Smooth muscle cell (in vitro differentiated cells): Measurements from ENCODE around the gene PCK1. TPM values are rescaled to one million over a fixed set of nuclear protein-coding genes. Genes with fewer than 3 reads are reported as not detected.

ENCODE experiments used
- DNase-seq: peaks from one replicate; lab custom pipeline; 2025; ENCODE audit not compliant: unreplicated experiment; lab: John Stamatoyannopoulos, UW
- H2AFZ ChIP-seq: fragments of 200-600 bp; sonication (generic); 2 replicates; pipeline ENCODE4 v1.6.0; 2016; ENCODE audit warnings: antibody characterized with exemption, low read depth, mild to moderate bottlenecking
- H3F3A ChIP-seq: fragments of 200-600 bp; sonication (generic); 2 replicates; pipeline ENCODE4 v1.6.0; 2017; ENCODE audit warnings: antibody characterized with exemption, low read depth
- H3K27ac ChIP-seq: fragments of 200-600 bp; sonication (generic); 2 replicates; pipeline ENCODE4 v1.5.1; 2016; ENCODE audit warnings: low read depth, mild to moderate bottlenecking
- H3K27me3 ChIP-seq: fragments of 200-600 bp; sonication (generic); 2 replicates; pipeline ENCODE4 v1.6.1; 2016; ENCODE audit warnings: low read depth, mild to moderate bottlenecking
- H3K36me3 ChIP-seq: fragments of 200-600 bp; sonication (generic); 2 replicates; pipeline ENCODE4 v1.5.1; 2016; ENCODE audit warnings: low read depth
- H3K4me1 ChIP-seq: fragments of 200-600 bp; sonication (generic); 2 replicates; pipeline ENCODE4 v1.5.1; 2016; ENCODE audit warnings: low read depth
- H3K4me2 ChIP-seq: fragments of 200-600 bp; sonication (generic); 2 replicates; pipeline ENCODE4 v1.6.0; 2016; ENCODE audit warnings: mild to moderate bottlenecking
- H3K4me3 ChIP-seq: fragments of 200-600 bp; sonication (generic); 2 replicates; pipeline ENCODE4 v1.5.1; 2016; ENCODE audit warnings: mild to moderate bottlenecking
- H3K79me2 ChIP-seq: fragments of 200-600 bp; sonication (generic); 2 replicates; pipeline ENCODE4 v1.6.0; 2016; ENCODE audit warnings: low read depth, mild to moderate bottlenecking
- H3K9ac ChIP-seq: fragments of 200-600 bp; sonication (generic); 2 replicates; pipeline ENCODE4 v1.6.0; 2016; ENCODE audit warnings: low read depth
- H3K9me3 ChIP-seq: fragments of 200-600 bp; sonication (generic); replicated peaks from 2 replicates; pipeline ENCODE4 v1.5.1; 2016; ENCODE audit warnings: low read depth
- H4K20me1 ChIP-seq: fragments of 200-600 bp; sonication (generic); 2 replicates; pipeline ENCODE4 v1.6.0; 2016; ENCODE audit warnings: low read depth
- WGBS: methylation state at CpG from one replicate; pipeline ENCODE4 v1.1.7; 2016; ENCODE audit warnings: low lambda C conversion rate; 5-methylcytosine and 5-hydroxymethylcytosine counted together
- polyA plus RNA-seq: library from polyadenylated mRNA; unstranded; fragments of >200 nt; fragmentation: Nextera tagmentation; extraction: Ambion mirVana; gene quantifications from 2 replicates; pipeline ENCODE4 v1.2.1, GENCODE V29; 2016
- total RNA-seq: library from RNA; depleted of rRNA; stranded (reverse); fragments of >200 nt; gene quantifications from 2 replicates; pipeline ENCODE4 v1.2.3, GENCODE V29; 2014
- TF ChIP-seq, protein P1 (sequence below): fragments of 200-600 bp; sonication (generic); IDR thresholded peaks from 2 replicates; pipeline ENCODE4 v1.5.1; 2017; ENCODE audit warnings: borderline replicate concordance, mild to moderate bottlenecking, antibody characterized with exemption; ENCODE audit not compliant: insufficient read depth, poor library complexity, severe bottlenecking

The PCK1 gene
- total and polyA plus RNA-seq, 2 experiments from 2014 or later = not detected

DNA sequence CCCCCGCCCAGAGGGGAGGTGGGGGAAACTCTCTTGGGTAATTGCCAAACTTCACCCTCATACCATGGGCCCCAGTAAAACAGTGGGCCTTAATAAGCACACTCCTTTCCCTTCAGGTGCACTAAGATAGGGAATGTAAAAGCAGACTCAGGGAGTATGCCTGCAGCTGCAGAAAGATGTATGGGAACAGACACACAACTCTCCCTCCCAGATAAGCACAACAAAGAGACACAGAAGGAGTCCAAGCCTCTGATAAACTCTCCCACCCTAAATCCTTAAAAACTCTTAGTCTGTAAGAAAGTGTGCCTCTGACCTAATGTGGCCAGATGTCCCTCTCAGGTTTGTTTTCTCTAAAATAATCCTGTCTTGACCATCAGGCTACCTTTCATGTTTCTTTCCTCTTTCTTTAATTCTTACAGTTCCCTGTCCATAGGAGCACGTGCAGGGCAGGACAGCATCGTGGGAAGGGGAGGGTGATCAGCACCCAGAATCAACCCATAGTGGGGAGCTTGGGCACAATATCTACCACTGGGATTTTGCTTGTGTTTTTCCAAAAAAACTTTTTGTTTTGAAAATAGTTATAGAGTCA is 24.7 kb upstream of the PCK1 start:
- H3K79me2 ChIP-seq = no peaks in the 10 kb centered on the region
- no peaks in the 10 kb centered on the region for H3F3A ChIP-seq
- H3K9ac ChIP-seq = no peak overlapping the region
- no peaks in the 10 kb centered on the region for H3K27me3 ChIP-seq
- WGBS = 82% methylated on average over 3 of the region's 3 CpGs
- no peaks in the 10 kb centered on the region for H3K36me3 ChIP-seq
- DNase-seq = no peak
- no peak overlapping the region for H3K4me3 ChIP-seq
- H2AFZ ChIP-seq = no peak overlapping the region
- H3K4me1 ChIP-seq = peaks cover 4% of the 10 kb centered on the region
- H3K4me2 ChIP-seq = no peak overlapping the region
- H3K9me3 ChIP-seq = no peaks in the 10 kb centered on the region
- no peaks in the 10 kb centered on the region for H4K20me1 ChIP-seq
- TF ChIP-seq, protein P1, sequence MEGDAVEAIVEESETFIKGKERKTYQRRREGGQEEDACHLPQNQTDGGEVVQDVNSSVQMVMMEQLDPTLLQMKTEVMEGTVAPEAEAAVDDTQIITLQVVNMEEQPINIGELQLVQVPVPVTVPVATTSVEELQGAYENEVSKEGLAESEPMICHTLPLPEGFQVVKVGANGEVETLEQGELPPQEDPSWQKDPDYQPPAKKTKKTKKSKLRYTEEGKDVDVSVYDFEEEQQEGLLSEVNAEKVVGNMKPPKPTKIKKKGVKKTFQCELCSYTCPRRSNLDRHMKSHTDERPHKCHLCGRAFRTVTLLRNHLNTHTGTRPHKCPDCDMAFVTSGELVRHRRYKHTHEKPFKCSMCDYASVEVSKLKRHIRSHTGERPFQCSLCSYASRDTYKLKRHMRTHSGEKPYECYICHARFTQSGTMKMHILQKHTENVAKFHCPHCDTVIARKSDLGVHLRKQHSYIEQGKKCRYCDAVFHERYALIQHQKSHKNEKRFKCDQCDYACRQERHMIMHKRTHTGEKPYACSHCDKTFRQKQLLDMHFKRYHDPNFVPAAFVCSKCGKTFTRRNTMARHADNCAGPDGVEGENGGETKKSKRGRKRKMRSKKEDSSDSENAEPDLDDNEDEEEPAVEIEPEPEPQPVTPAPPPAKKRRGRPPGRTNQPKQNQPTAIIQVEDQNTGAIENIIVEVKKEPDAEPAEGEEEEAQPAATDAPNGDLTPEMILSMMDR = no peak
- H3K27ac ChIP-seq = no peak overlapping the region

DNA sequence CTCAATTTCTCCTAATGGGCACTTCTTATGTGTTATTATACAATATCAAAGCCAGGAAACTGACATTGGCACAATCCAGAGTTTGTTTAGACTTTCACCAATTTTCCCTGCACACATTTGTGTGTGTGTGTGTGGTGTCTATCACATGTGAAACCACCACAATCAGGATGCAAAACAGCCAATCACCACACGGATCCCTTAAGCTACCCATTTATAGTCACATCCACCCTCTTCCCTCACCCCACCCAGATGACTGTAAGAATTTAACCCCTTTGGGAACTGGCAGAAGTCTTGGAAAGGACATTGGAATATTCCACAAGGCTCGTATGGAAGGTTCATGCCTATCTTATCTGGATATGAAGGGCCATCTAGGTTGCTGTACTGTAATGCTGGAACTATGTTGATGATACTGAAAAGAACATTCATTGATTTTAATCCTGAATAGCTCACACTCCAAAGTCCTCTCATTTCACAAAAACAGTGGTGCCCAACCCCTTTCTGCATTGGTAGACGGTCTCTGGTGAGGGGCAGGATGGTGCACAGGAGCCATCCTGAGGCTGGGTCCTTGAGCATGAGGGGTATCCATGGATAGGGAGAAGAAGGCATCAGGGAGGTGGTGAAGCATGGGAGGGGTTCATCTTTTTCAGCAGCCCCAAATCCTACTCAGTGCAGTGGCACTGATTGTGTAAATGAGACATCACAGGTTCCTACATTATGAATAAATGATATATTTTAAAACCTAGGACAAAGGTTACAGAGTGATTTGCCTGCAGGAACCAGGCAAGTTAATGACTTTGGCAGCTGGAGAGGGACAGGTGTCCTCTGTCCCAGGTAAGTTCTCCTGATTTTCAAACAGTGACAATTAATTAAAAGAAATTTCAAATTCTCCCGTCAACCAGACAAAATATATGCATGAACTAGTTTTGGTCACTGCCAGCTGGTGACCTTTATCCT is 23.9 kb upstream of the PCK1 start:
- Histone ChIP-seq H3K27me3 (no peaks in the 10 kb centered on the region), H3K9me3 (no peaks in the 10 kb centered on the region), H3K4me2 (no peak overlapping the region), H3K27ac (no peak overlapping the region), H3K79me2 (no peaks in the 10 kb centered on the region), H3K9ac (no peak overlapping the region), H4K20me1 (no peaks in the 10 kb centered on the region), H2AFZ (no peak overlapping the region), H3F3A (no peaks in the 10 kb centered on the region), H3K4me1 (peaks cover 5% of the 10 kb centered on the region), H3K4me3 (no peak overlapping the region), H3K36me3 (no peaks in the 10 kb centered on the region)
- 66% methylated on average over 4 of the region's 4 CpGs for WGBS
- TF ChIP-seq, protein P1 = no peak
- DNase-seq = no peak

DNA sequence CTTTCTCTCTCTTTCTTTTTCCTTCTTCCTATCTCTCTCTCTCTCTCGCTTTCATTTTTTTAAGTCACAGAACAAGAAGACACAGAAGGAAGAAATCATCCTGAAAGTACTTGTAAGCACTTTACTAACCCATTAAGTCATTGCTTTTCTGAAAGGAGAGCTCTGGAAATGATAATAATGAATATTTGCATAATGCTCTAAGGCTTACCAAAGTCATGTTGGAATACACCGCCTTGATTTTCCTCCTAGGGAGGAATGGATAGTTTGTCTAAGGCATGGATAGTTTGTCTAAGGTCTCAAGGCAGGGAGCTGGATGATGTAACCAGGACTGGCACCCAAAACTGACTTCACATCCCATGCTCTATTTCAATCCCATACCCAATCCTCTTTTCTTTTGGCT is 23.1 kb upstream of the PCK1 start:
- DNase-seq = no peak
- H3K27me3 ChIP-seq = no peaks in the 10 kb centered on the region
- WGBS = 93% methylated on average over 2 of the region's 2 CpGs

More for the DNA sequence above, 23.1 kb upstream of the PCK1 start:
- H3K9ac ChIP-seq = no peak overlapping the region
- peaks cover 5% of the 10 kb centered on the region for H3K4me1 ChIP-seq
- no peaks in the 10 kb centered on the region for H3K9me3 ChIP-seq
- H3K27ac ChIP-seq = no peak overlapping the region
- no peaks in the 10 kb centered on the region for H3K36me3 ChIP-seq
- H3K79me2 ChIP-seq = no peaks in the 10 kb centered on the region
- no peak overlapping the region for H3K4me2 ChIP-seq
- TF ChIP-seq, protein P1 = no peak
- no peak overlapping the region for H3K4me3 ChIP-seq
- H2AFZ ChIP-seq = no peak overlapping the region
- no peaks in the 10 kb centered on the region for H3F3A ChIP-seq
- no peaks in the 10 kb centered on the region for H4K20me1 ChIP-seq
